ENCODE results near the gene NKX1-1.

DNA sequence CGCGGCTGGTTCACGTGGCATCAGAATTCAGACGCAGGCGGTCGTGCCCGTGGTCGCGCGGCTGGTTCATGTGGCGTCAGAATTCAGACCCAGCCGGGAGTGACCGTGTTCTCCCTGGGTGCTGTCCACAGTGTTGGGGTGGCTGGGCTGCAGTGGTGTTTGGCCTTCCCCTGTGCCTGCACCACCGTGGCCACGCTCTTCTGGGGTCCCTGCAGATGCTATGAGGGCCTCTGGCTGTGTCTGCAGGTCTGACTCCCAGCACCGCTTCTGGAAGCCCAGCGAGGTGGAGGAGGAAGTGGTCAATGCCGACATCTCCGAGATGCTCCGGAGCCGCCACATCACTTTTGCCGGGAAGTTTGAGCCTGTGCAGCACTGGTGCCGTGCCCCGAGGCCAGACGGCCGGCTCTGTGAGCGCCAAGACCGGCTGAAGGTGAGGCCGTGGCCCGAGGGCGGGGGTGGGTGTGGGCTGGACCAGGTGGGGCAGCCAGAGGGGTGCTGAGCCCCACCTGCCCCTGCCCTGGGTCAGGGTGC is 26.4 kb downstream of the NKX1-1 start:
- TF ChIP-seq, protein P1, sequence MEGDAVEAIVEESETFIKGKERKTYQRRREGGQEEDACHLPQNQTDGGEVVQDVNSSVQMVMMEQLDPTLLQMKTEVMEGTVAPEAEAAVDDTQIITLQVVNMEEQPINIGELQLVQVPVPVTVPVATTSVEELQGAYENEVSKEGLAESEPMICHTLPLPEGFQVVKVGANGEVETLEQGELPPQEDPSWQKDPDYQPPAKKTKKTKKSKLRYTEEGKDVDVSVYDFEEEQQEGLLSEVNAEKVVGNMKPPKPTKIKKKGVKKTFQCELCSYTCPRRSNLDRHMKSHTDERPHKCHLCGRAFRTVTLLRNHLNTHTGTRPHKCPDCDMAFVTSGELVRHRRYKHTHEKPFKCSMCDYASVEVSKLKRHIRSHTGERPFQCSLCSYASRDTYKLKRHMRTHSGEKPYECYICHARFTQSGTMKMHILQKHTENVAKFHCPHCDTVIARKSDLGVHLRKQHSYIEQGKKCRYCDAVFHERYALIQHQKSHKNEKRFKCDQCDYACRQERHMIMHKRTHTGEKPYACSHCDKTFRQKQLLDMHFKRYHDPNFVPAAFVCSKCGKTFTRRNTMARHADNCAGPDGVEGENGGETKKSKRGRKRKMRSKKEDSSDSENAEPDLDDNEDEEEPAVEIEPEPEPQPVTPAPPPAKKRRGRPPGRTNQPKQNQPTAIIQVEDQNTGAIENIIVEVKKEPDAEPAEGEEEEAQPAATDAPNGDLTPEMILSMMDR (conservative IDR thresholded peaks at IDR 0.05 in 1 of 2, IDR thresholded peaks at IDR 0.05 in 1 of 2; ENCODE audit: low read depth in 1 of 2, low read length in 2 of 2): no peak
- TF ChIP-seq EZH2 (IDR thresholded peaks at IDR 0.05; ENCODE audit: low read length, missing control alignments): no peak
